ENCODE results near the gene HOMER1.
"Not testable (repeated sequence)": the region's sequence is repeated elsewhere in the genome, so short reads cannot be mapped to it uniquely, and the experiment has no call there.

HOMER1 gene

DNA sequence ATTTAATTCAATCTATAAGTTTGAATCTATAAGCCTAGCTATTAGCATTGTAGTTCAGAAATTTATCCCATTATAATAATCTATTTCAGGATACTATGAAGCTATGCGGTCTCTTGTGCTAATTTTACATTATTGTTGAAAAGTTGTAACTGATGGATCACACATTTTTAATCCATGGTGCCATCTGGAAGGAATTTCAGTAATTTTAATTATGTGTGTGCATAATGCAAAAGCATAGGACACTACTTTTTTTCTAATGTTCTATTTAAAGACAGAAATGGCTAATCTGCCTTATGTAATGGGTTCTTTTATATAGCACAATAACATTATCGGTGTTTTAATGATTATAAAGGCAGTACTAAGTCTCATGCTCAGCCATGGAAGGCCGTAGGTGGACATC, 90.6 kb downstream of the HOMER1 start:
- no peak for DNase-seq (ENCODE audit: low spot score)
- no peak for FAIRE-seq

GRCh38 chr5:79420248-79420647, 93.7 kb downstream of the HOMER1 start:
- FAIRE-seq (no peak), DNase-seq (ENCODE audit: low spot score) (no peak)

DNA sequence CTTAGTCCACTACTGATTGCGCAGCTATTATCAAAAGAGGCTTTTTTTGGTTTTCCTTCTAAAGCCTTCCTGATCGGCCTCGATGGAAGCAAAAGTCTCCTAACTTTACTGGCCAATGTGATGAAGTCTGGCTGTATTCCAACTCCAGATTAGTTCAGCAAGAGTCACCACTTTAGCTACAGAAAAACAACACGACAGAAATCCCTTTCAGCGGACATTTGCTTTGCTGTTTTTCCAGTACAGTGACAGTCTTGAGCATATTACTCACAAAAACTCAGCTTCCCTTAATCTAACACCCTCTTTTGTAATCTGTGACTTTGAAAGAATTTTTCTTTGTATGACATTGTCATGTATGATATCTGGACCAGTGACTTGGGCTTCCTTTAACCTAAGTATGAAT, 95.7 kb downstream of the HOMER1 start:
- DNase-seq (ENCODE audit: low spot score) (no peak), FAIRE-seq (no peak)

GRCh38 chr5:79417495-79417894, 96.4 kb downstream of the HOMER1 start:
- FAIRE-seq (no peak), DNase-seq (ENCODE audit: low spot score) (no peak)

DNA sequence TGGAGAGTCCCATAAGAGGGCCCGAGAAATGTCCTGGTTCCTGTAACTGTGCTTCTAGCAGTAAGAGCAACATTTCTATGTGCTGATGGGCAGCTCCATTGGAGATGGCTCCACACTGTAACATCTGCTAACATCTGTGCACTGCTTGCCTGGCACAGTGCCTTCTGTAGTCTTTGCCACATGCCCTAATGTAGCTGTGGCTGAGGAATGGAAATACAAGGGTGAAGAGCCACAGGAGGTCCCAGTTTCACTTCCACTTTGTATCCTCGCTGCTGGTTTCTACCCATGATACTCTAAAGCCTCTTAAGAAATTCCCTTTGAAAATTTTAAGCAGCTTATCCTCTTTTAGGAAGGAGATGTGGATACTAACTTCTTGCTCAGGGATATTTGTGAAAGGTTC, 97.4 kb downstream of the HOMER1 start:
- FAIRE-seq = no peak
- DNase-seq (ENCODE audit: low spot score) = no peak

DNA sequence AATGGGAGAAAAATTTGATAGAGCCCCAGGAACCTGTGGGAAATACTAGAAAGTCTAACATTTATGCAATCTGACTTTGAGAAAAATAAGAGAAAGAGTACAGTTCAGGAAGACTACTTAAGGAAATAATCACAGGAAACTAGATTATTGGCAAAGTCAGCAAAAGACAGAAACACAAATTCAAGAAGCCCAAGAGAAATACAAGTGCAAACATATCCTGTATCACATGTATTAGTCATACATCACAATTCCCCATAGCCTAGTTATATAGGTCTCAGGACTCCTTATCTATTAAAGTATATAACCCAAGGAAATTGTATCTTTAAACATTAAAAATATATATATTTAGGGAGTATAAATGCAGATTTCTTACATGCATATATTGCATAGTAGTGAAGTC, 100.8 kb downstream of the HOMER1 start:
- no peak for DNase-seq (ENCODE audit: low spot score)
- FAIRE-seq = no peak

- DNase-seq (ENCODE audit: low spot score) = no peak
- no peak for FAIRE-seq
Observed at GRCh38 chr5:79408028-79408427, 105.9 kb downstream of the HOMER1 start.

GRCh38 chr5:79407591-79407990, 106.3 kb downstream of the HOMER1 start:
- no peak for FAIRE-seq
- no peak for DNase-seq (ENCODE audit: low spot score)

GRCh38 chr5:79401216-79401615, 112.7 kb downstream of the HOMER1 start:
- DNase-seq (ENCODE audit: low spot score) = no peak
- no peak for FAIRE-seq

- FAIRE-seq = no peak
- no peak for DNase-seq (ENCODE audit: low spot score)
Observed at GRCh38 chr5:79399046-79399445, 114.9 kb downstream of the HOMER1 start.

DNA sequence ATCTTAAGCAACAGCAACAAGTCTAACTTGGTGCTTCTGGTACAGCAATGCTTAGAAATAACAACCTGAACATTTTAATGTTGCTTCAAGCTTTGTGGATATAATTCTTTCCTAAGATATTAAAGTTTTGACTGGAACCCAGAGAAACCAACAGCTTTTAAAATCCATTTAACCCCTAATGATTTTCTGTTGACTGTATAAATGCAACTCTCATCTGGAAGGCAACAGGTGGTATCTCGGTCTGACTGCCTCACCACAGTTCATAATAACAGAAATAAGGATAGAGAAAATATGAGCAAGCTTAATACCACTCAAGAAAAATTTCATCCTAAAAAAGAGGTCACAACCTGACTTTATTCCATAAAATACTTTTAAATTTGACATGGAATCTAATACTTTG, 116.9 kb downstream of the HOMER1 start:
- FAIRE-seq = no peak

DNA sequence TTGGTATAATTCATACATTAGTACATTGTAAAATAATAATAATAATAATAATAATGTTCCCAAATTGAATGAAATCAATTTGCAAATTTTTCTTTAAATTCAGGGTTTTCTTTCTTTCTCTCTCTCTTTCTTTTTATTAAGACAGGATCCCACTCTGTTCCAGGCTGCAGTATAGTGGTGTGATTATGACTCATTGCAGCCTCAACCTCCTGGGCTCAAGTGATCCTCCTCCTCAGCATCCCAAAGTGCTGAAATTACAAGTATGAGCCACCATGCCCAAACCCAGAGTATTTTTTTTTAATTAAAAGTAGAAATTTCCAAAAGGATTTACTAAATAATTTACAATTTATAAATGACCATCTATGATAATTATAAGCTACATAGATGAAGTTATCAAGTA, 117.7 kb downstream of the HOMER1 start:
- DNase-seq (ENCODE audit: low spot score) (no peak), FAIRE-seq (no peak)

More for the DNA sequence above, 116.9 kb downstream of the HOMER1 start:
- DNase-seq (ENCODE audit: low spot score) = no peak

DNA sequence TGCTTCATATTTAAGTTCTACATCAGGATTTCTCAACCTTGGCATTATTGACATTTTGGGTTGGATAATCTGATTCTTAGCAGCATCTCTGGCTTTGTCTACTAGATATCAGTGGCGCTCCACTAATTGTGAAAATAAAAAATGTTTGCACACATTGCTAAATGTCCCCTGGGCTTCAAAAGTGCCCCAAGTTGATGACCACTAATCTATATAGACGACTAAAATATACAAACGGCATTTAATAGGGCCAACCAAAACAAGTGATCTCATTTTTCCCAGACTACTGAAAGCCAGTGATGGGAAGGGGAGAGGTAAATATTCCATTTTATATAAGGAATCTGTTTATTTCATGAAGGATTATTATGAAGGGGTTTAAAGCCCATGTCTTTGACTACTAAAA, 118.6 kb downstream of the HOMER1 start:
- DNase-seq (ENCODE audit: low spot score) (no peak), FAIRE-seq (no peak)

DNA sequence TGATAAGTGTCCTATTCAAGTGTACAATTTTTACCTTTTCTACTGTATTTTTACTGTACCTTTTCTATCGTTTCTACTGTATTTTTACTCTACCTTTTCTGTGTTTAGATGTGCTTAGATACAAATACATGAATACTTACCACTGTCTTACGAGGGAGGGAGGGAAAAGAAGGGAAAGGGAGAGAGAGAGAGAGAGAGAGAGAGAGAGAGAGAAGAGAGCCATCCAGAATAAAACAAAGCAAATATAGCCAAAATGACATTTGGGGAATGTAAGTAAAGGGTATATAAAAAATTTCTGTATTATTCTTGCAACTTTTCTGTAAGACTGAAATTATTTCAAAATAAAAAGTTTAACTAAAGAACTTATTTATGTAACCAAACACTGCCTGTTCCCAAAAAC, 121.2 kb downstream of the HOMER1 start:
- FAIRE-seq = no peak

DNA sequence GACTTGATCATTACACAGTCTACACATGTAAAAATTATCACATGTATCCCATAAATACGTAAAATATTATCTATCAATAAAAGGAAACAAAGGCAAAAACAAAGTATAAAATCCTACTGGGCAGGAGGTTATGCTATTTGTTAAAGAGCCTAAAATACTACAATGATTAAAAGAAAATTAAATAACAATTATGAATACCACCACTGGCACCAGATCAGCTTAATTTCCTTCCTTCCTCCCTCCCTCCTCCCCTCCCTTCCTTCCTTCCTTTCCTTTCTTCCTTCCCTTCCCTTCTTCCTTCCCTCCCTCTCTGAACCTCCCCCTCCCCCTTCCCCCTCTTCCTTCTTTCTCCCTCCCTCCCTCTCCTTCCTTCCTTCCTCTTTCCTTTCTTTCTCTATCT, 127.3 kb downstream of the HOMER1 start:
- DNase-seq (ENCODE audit: low spot score) (no peak), FAIRE-seq (no peak)

More for the DNA sequence above, 121.2 kb downstream of the HOMER1 start:
- no peak for DNase-seq (ENCODE audit: low spot score)

DNA sequence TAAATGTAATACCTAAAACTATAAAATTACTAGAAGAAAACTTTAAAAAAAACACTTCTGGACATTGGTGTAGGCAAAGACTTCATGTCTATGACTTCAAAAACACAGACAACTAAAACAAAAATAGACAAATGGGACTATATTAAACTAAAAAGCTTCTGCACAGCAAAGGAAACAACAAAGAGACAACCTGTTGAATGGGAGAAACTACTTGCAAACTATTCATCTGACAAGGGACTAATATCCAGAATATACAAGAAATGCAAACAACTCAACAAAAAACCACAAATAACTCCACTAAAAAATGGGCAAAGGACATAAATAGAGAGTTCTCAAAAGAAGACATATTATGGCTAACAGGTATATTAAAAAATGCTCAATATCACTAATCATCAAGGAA, 128.8 kb downstream of the HOMER1 start:
- not testable (repeated sequence) for DNase-seq (ENCODE audit: low spot score); FAIRE-seq

DNA sequence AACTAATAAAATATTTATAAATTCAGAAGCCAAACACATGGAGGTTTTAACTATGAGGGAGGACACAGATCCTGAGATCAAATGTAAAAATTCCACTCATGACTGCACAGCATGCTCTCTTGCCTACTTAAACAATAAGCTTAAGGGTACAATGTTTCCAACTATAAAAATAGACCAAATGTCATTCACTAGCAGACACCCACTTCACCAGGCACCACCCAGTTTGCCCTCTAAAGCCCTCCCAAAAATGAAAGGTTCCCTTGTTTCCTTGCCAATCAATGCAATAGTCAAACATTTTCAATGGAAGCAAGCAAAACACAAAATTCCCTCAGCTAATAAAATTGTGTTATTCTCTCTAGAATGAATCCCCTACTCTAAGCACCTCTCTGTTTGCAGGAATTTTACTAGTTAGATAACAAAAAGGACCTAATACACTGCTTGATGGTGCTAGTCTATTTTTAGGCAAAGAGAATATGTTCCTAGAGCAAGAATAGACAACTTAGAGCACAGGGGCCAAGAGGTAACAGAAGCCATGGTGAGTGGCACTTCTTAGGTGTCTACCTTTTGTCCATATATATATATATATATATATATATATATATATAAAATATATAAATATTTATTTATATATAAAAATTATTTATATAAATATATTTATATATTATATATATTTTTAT, 135.3 kb downstream of the HOMER1 start:
- FAIRE-seq = no peak

DNA sequence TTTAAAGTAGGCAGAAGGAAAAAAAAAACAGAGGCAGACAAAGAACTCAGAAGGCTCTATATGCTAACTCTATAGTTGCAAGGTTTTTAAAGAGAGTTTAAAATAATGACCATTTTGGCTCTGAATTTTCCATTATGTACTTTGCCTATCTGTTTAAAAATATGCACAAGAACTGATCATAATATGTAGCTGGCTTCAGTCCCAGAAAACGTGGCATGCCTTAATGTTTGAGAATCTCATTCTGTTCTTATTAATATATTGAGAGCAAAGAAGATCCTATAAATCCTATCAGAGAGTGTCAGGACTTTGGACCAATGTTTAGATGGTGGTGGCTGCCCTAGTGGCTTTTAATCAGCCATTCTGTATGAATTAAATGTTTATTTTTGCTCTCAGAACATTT, 156.5 kb downstream of the HOMER1 start:
- no peak for FAIRE-seq
- no peak for DNase-seq (ENCODE audit: low spot score)

More for the DNA sequence above, 135.3 kb downstream of the HOMER1 start:
- no peak for DNase-seq (ENCODE audit: low spot score)

GRCh38 chr5:79349881-79350280, 164.1 kb downstream of the HOMER1 start:
- no peak for FAIRE-seq
- no peak for DNase-seq (ENCODE audit: low spot score)

- DNase-seq (ENCODE audit: low spot score) (no peak), FAIRE-seq (no peak)
Observed at GRCh38 chr5:79349047-79349446, 164.9 kb downstream of the HOMER1 start.

DNA sequence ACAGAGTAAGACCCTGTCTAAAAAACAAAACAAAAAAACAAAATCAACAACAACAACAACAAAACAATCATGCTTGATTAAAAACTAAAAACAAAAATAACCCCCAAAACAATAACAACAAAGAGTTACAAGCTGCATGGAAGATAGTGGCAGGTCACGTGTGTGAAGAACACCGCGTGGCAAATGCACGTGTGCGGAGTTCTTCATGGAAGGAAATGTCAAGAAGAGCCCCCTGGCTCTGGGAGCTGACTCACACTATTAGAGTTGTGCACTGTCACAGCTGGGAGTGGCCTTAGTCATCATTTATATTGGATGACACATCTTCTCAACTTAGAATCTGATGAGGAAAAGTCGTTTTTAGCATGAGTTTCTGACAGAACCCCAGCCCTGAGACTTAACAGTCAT, 167.5 kb downstream of the HOMER1 start:
- DNase-seq (ENCODE audit: low spot score) (peak; percentile 56), FAIRE-seq (no peak)

DNA sequence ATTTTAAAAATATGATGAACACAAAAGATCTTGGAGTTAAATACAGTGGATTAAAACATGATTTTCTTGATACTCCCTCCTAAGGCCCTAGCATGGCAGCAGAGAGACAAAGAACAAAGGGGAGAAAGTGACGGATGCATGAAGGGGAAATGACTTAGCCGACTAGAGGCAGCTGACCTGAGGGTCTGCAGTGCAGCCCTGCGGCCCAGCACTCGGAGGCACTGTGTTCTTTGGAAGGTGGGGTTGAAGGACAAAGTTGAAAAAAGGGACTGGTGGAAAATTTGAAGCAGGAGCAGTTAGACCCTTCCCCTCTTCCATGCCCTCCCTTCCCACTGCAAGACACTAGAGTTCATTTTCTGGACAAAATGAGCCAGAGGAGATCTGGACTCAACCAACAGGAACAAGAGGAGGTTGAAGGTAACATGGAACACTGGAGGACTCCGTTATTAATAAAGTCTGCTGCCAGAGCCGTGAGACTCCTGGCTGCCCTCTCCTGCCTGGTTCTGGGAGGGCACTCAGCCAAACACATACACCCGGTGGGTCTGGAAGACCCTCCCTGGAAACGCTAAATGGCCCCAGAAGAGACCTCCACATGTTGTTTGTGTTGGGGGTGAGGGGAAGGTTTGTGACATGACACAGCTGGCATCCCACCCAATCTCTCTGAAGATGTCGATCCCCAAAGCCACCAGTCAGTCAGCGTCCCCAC, 179.9 kb downstream of the HOMER1 start:
- no peak for DNase-seq (ENCODE audit: low spot score)
- no peak for FAIRE-seq

DNA sequence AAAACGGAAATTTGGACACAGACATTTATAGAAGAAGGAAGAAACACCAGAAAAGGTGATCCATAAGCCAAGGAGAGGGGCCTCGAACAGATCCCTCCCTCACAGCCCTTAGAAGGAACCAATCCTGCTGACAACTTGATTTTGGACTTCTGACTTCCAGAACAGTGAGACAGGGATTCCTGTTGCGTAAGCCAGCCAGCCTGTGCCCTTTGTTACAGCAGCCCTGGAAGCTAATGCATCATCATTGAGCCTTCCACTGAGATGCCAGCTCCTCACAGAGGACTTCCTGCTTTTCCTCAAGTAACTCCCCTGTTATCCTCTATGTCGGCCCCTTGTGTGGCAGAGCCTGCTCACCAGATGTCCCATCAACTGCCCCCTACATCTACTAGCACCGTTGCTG, 183.9 kb downstream of the HOMER1 start:
- FAIRE-seq (no peak), DNase-seq (ENCODE audit: low spot score) (no peak)

All from urothelium cell line (cell line).